Left ventricle myocardium superior (tissue), 1 donor: Measurements from ENCODE around the gene NUP93. TPM values are rescaled to one million over a fixed set of nuclear protein-coding genes. Genes with fewer than 3 reads are reported as not detected.

Experiments used
- ATAC-seq: fragments of 200-7000 bp; cut with Tn5 transposase; one replicate; pipeline ENCODE4 v1.9.1; 2020; ENCODE audit warnings: mild to moderate bottlenecking, moderate library complexity
- DNase-seq: peaks from one replicate; pipeline ENCODE4 v3.0.0-alpha.2; 2020
- intact Hi-C: fragments of 100-400 bp; cut with micrococcal nuclease; formaldehyde crosslinking; loops from one replicate; pipeline ENCODE4 v1.11.0; 2022
- microRNA-seq: library from miRNA; unstranded; fragments of <30 nt; microRNA quantifications from one replicate; pipeline ENCODE4 v1.2.0, GENCODE V29; 2020; ENCODE audit warnings: borderline number of aligned reads
- total RNA-seq: library from RNA; stranded (reverse); fragmentation: NEBNext Ultra II Directional; extraction: Animal tissue kit (Norgen Biotek cat#: 25700); gene quantifications from one replicate; pipeline ENCODE4 v1.2.1, GENCODE V29; 2021
- donor health status: DM: no; HTN: yes; CAD: no; lungs with severe emphysema.

Gene NUP93
- total RNA-seq, 1 donor from 2014 or later: 26.2 TPM

- DNase-seq: no peak
- ATAC-seq: no peak
These were observed 165.9 kb downstream of the NUP93 start for GRCh38 chr16:56895813-56896212.

GRCh38 chr16:56896244-56896643 is 166.3 kb downstream of the NUP93 start:
- DNase-seq (no peak), ATAC-seq (no peak)
- intact Hi-C loops: no loop called here

More at GRCh38 chr16:56895813-56896212, 165.9 kb downstream of the NUP93 start:
- intact Hi-C loops: no loop called here

- DNase-seq: no peak
- intact Hi-C loops: no loop called here
- ATAC-seq: no peak
These were observed 167.3 kb downstream of the NUP93 start for GRCh38 chr16:56897026-56897799.

- no peak for ATAC-seq
- intact Hi-C loops: no loop called here
- DNase-seq: no peak
These were observed 168.9 kb downstream of the NUP93 start for GRCh38 chr16:56898847-56899246.

Small RNA genes lying within 50 kb of the gene (microRNA-seq; reads per million reads assigned to microRNA genes)
- gene MIR138-2: not detected

Other genes starting within 250 kb of the NUP93 start
- gene BBS2, start 210.1 kb upstream of the NUP93 start, total RNA-seq: 45.0 TPM
- gene MT4, start 165.1 kb upstream of the NUP93 start, total RNA-seq: not detected
- 3.8 TPM for gene MT3, start 140.6 kb upstream of the NUP93 start, total RNA-seq
- 86.3 TPM for gene MT2A, start 121.5 kb upstream of the NUP93 start, total RNA-seq
- 123 TPM for gene MT1E, start 104.3 kb upstream of the NUP93 start, total RNA-seq
- 6.8 TPM for gene MT1M, start 97.5 kb upstream of the NUP93 start, total RNA-seq
- gene MT1A, start 91.5 kb upstream of the NUP93 start, total RNA-seq: 2.3 TPM
- not detected for gene MT1B, start 78.2 kb upstream of the NUP93 start, total RNA-seq
- 3.0 TPM for gene MT1F, start 72.2 kb upstream of the NUP93 start, total RNA-seq
- not detected for gene MT1G, start 62.1 kb upstream of the NUP93 start, total RNA-seq
- not detected for gene MT1H, start 60.3 kb upstream of the NUP93 start, total RNA-seq
- gene MT1X, start 47.7 kb upstream of the NUP93 start, total RNA-seq: 85.9 TPM
- gene SLC12A3, start 135.1 kb downstream of the NUP93 start, total RNA-seq: not detected
- 129 TPM for gene HERPUD1, start 202.0 kb downstream of the NUP93 start, total RNA-seq
- gene CETP, start 231.8 kb downstream of the NUP93 start, total RNA-seq: 0.37 TPM